ENCODE data around the gene TMA16. TPM values are rescaled to one million over a fixed set of nuclear protein-coding genes. Genes with fewer than 3 reads are reported as not detected.

Gene TMA16
- total RNA-seq, 4 donors from 2014 or later: 20.0 to 57.9 (median 23.9) TPM

GRCh38 chr4:163467082-163467770, 27.3 kb upstream of the TMA16 start:
- TF ChIP-seq POLR2A (IDR thresholded peaks at IDR 0.05): no peak
- no peak for TF ChIP-seq EP300 (IDR thresholded peaks at IDR 0.05)
- no peak for TF ChIP-seq POLR2AphosphoS5 (IDR thresholded peaks at IDR 0.05)
- TF ChIP-seq, protein P1, sequence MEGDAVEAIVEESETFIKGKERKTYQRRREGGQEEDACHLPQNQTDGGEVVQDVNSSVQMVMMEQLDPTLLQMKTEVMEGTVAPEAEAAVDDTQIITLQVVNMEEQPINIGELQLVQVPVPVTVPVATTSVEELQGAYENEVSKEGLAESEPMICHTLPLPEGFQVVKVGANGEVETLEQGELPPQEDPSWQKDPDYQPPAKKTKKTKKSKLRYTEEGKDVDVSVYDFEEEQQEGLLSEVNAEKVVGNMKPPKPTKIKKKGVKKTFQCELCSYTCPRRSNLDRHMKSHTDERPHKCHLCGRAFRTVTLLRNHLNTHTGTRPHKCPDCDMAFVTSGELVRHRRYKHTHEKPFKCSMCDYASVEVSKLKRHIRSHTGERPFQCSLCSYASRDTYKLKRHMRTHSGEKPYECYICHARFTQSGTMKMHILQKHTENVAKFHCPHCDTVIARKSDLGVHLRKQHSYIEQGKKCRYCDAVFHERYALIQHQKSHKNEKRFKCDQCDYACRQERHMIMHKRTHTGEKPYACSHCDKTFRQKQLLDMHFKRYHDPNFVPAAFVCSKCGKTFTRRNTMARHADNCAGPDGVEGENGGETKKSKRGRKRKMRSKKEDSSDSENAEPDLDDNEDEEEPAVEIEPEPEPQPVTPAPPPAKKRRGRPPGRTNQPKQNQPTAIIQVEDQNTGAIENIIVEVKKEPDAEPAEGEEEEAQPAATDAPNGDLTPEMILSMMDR (IDR thresholded peaks at IDR 0.05): no peak
- WGBS: 93% methylated on average over 4 of the region's 4 CpGs

GRCh38 chr4:163470391-163470790, 24.1 kb upstream of the TMA16 start:
- no peaks in the 10 kb centered on the region for H3K4me1 ChIP-seq
- DNase-seq (ENCODE audit: low spot score in 2 of 2): no peak
- H3K27me3 ChIP-seq: no peaks in the 10 kb centered on the region
- no peaks in the 10 kb centered on the region for H3K9me3 ChIP-seq
- no peaks in the 10 kb centered on the region for H3K36me3 ChIP-seq
- WGBS: 70% methylated on average over 3 of the region's 3 CpGs
- H3K4me3 ChIP-seq: no peak overlapping the region
- no peak overlapping the region for H3K27ac ChIP-seq
- TF ChIP-seq, protein P1 (IDR thresholded peaks at IDR 0.05): no peak
- no peak for TF ChIP-seq EP300 (IDR thresholded peaks at IDR 0.05)

More at GRCh38 chr4:163467082-163467770, 27.3 kb upstream of the TMA16 start:
- H3K36me3 ChIP-seq: no peaks in the 10 kb centered on the region
- H3K27ac ChIP-seq: no peak overlapping the region
- H3K4me3 ChIP-seq: no peak overlapping the region
- no peaks in the 10 kb centered on the region for H3K27me3 ChIP-seq
- DNase-seq (ENCODE audit: low spot score in 2 of 2): no peak
- H3K4me1 ChIP-seq: no peaks in the 10 kb centered on the region
- H3K9me3 ChIP-seq: no peaks in the 10 kb centered on the region

DNA sequence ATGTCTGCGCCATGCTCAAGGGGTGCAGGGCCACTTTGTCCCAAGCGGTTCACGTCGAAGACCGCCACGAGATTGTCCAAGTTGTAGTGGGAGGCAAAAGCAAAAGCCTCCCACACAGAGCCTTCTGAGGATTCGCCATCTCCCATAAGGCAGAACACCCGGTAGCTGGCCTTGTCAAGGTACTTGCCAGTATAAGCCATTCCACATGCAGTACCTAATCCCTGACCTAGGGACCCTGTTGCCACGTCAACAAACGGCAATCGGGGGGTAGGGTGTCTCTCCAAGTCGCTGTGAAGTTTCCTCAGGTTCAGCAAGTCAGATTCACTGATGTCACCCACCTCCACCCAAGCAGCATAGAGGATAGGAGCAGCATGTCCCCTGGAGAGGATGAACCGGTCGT, 21.4 kb upstream of the TMA16 start:
- TF ChIP-seq EP300 (IDR thresholded peaks at IDR 0.05) (no peak), POLR2A (IDR thresholded peaks at IDR 0.05) (no peak), POLR2AphosphoS5 (IDR thresholded peaks at IDR 0.05) (no peak)
- TF ChIP-seq, protein P1 (IDR thresholded peaks at IDR 0.05): no peak
- no peaks in the 10 kb centered on the region for H3K9me3 ChIP-seq
- no peaks in the 10 kb centered on the region for H3K4me1 ChIP-seq
- no peak overlapping the region for H3K27ac ChIP-seq
- 100% methylated on average over 3 of the region's 14 CpGs for WGBS
- no peaks in the 10 kb centered on the region for H3K27me3 ChIP-seq
- H3K4me3 ChIP-seq: no peak overlapping the region
- no peak for DNase-seq (ENCODE audit: low spot score in 2 of 2)
- no peaks in the 10 kb centered on the region for H3K36me3 ChIP-seq

DNA sequence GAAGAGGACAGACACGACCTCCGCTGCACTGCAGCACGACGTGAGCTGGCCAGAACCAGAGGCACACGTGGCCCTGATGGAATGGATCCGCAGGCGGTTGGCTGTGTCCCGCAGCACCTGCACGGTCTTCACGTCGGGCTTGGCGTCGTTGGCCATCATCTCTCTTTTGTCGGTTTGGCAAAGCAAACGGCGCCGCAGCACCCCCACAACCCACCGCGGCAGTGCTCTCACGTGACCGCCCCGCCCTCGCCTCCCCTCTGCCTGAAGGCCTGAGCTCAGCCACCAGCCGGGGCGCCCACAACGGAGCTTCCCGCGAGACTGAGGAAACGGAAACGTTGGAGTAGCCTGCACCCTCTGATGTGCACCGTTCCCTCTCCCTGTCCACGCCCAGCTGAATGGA, 20.9 kb upstream of the TMA16 start, which contains the start of gene TKTL2:
Gene TKTL2 (minus strand): TSS at position 179 of the 400 bp plus-strand sequence. CDS start 20 bp downstream, at position 159.
- no peaks in the 10 kb centered on the region for H3K27me3 ChIP-seq
- H3K9me3 ChIP-seq: no peaks in the 10 kb centered on the region
- no peak within 1 kb of the TSS for H3K4me3 ChIP-seq
- no peaks in the 10 kb centered on the region for H3K4me1 ChIP-seq
- TF ChIP-seq, protein P1 (IDR thresholded peaks at IDR 0.05): no peak
- TF ChIP-seq POLR2A (IDR thresholded peaks at IDR 0.05): no peak
- no peak for TF ChIP-seq EP300 (IDR thresholded peaks at IDR 0.05)
- TF ChIP-seq POLR2AphosphoS5 (IDR thresholded peaks at IDR 0.05): no peak
- H3K27ac ChIP-seq: no peak within 1 kb of the TSS
- no peak for DNase-seq (ENCODE audit: low spot score in 2 of 2)
- 90% methylated on average over 29 of the region's 32 CpGs for WGBS
- no peaks in the 10 kb centered on the region for H3K36me3 ChIP-seq

DNA sequence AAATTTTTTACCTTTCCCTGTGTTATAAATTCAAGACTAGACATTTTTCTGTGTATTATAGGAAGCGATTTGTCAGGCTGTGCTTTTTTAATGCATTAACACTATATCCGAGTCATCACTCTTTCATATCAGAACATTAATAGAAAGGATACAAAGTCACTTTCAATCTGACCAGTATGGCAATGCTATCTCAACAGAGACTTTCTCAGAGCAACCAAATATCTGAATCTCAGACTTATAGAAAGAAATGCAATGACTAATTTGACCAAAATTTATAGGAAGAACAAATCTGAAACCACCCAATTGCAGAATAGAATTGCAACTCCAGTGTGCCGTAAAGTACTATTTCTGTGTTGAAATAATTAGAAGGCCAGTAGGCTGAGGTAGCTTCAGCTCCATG, 20.5 kb upstream of the TMA16 start:
- TF ChIP-seq EP300 (IDR thresholded peaks at IDR 0.05) (no peak), POLR2AphosphoS5 (IDR thresholded peaks at IDR 0.05) (no peak), POLR2A (IDR thresholded peaks at IDR 0.05) (no peak)
- TF ChIP-seq, protein P1 (IDR thresholded peaks at IDR 0.05): no peak
- Histone ChIP-seq H3K27ac (no peak overlapping the region), H3K4me1 (no peaks in the 10 kb centered on the region), H3K4me3 (no peak overlapping the region), H3K9me3 (no peaks in the 10 kb centered on the region), H3K36me3 (no peaks in the 10 kb centered on the region), H3K27me3 (no peaks in the 10 kb centered on the region)
- WGBS: 84% methylated on average over 3 of the region's 3 CpGs
- DNase-seq (ENCODE audit: low spot score in 2 of 2): no peak
